ENCODE data around the gene CHRFAM7A.
"Not testable (repeated sequence)": the region's sequence is repeated elsewhere in the genome, so short reads cannot be mapped to it uniquely, and the experiment has no call there.

GRCh38 chr15:30321063-30321462 lies 72.3 kb downstream of the CHRFAM7A start:
- TF ChIP-seq POLR2A (IDR thresholded peaks at IDR 0.05) = not testable (repeated sequence)
- TF ChIP-seq, protein P1, sequence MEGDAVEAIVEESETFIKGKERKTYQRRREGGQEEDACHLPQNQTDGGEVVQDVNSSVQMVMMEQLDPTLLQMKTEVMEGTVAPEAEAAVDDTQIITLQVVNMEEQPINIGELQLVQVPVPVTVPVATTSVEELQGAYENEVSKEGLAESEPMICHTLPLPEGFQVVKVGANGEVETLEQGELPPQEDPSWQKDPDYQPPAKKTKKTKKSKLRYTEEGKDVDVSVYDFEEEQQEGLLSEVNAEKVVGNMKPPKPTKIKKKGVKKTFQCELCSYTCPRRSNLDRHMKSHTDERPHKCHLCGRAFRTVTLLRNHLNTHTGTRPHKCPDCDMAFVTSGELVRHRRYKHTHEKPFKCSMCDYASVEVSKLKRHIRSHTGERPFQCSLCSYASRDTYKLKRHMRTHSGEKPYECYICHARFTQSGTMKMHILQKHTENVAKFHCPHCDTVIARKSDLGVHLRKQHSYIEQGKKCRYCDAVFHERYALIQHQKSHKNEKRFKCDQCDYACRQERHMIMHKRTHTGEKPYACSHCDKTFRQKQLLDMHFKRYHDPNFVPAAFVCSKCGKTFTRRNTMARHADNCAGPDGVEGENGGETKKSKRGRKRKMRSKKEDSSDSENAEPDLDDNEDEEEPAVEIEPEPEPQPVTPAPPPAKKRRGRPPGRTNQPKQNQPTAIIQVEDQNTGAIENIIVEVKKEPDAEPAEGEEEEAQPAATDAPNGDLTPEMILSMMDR (IDR thresholded peaks at IDR 0.05) = not testable (repeated sequence)

Measured in right lobe of liver (tissue), 4 donors.